Hypothalamus (tissue), 51 donors: ENCODE results near the gene TGFB1I1.
"Not testable (repeated sequence)": the region's sequence is repeated elsewhere in the genome, so short reads cannot be mapped to it uniquely, and the experiment has no call there.

Experiments
- DNase-seq, 51 donors: peaks; one replicate each; lab custom pipeline; 2025; lab: John Stamatoyannopoulos, UW

Gene TGFB1I1

GRCh38 chr16:31507929-31508705 lies 36.2 kb downstream of the TGFB1I1 start, which contains the start of gene RUSF1:
Gene RUSF1, minus strand, starts transcription at chr16:31508391. Its CDS starts 18 bp downstream, at chr16:31508373.
- DNase-seq = peak; percentile 43 to 93 (median 84)

GRCh38 chr16:31508706-31509195 lies 36.8 kb downstream of the TGFB1I1 start:
- DNase-seq = peak in 1 of 51 donors; percentile 60

GRCh38 chr16:31513126-31513525 lies 41.2 kb downstream of the TGFB1I1 start:
- no peak for DNase-seq

GRCh38 chr16:31513884-31514283 lies 41.9 kb downstream of the TGFB1I1 start:
- no peak for DNase-seq

- no peak for DNase-seq
Measured at GRCh38 chr16:31517800-31518402, 45.9 kb downstream of the TGFB1I1 start.

- DNase-seq = no peak
Measured at GRCh38 chr16:31519759-31520431, 47.9 kb downstream of the TGFB1I1 start.

GRCh38 chr16:31521368-31521767 lies 49.4 kb downstream of the TGFB1I1 start:
- no peak for DNase-seq

- DNase-seq = no peak
Measured at GRCh38 chr16:31522071-31522470, 50.1 kb downstream of the TGFB1I1 start.

- not testable (repeated sequence) for DNase-seq
Measured at GRCh38 chr16:31523768-31524167, 51.8 kb downstream of the TGFB1I1 start.

GRCh38 chr16:31525113-31525512 lies 53.2 kb downstream of the TGFB1I1 start:
- no peak for DNase-seq
